ENCODE results near the gene NR1H3. TPM values are rescaled to one million over a fixed set of nuclear protein-coding genes. Genes with fewer than 3 reads are reported as not detected.

The NR1H3 gene
- total and polyA plus RNA-seq, 10 of the 15 experiments (the other 5 are each of a cell fraction or from before 2014, with no cell fraction given): 2.6 to 8.9 (median 4.5) TPM

GRCh38 chr11:47269002-47269828 lies 11.4 kb downstream of the NR1H3 start (continued):
- TF ChIP-seq CUX1 (IDR thresholded peaks at IDR 0.05; ENCODE audit: insufficient replicate concordance, low read depth, low read length): no peak
- no peak for TF ChIP-seq YY1 (IDR thresholded peaks at IDR 0.05; ENCODE audit: low read depth, low read length)
- TF ChIP-seq ZBTB33 (IDR thresholded peaks at IDR 0.05): no peak
- TF ChIP-seq PAX5 (IDR thresholded peaks at IDR 0.05; ENCODE audit: borderline replicate concordance, low read depth, low read length): no peak

All from GM12878 (cell line).